NCI-H345 treated with DMSO at 0.1 percent for 48 hours (cell line): Measurements from ENCODE around the gene CMIP.
A peak's percentile ranks its signal among the peaks of the same experiment; 100 is the strongest.

Experiments used
- DNase-seq: peaks from one replicate; lab custom pipeline; 2025; ENCODE audit not compliant: unreplicated experiment; lab: John Stamatoyannopoulos, UW

Gene CMIP

DNA sequence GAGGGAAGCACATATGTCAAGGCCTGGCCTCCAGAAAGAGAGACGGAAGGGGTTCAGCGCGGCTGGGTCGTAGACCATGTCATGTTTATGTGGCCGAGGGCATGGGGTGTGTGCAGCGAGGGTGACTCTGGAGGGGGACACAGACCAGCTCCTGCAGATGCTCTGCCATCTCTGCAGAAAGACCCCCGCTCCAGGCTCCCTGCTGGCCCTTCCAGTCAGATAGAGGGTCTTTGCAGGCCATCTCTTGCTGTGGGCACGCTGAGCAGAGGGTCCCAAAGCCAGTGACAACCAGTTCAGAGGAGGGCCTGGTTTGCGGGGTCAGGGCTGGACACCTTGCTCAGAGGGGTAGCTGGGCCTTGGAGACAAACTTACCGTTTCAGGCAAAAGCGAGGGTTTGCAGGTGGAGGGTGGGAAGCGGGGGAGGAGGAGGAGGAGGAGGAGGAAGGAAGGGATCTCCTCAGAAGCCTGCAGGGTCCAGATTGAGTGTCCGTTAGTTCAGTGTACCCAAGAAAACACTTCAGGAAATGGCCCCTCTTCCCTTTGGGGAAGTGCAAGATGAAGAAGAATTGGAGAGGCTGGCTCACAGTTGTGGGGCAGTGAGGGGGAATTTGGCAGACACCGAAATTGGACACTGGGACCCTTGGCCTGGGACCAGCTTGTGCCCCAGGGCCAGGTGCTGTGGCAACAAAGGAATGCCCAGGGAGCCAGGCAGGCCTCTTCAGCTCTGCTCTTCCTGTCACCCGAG, 102.8 kb downstream of the CMIP start:
- DNase-seq: no peak

DNA sequence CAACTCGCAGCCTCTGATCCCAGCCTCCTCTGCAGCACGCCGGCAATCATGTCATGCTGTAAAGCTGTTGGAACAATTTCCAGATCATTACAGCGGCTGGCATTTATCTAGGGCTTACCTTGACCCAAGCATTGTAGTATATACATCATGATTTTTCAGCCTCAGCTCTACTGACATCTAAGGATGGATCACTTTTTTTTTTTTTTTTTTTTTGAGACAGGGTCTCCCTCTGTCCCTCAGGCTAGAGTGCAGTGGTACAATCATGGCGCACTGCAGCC, 103.3 kb downstream of the CMIP start:
- no peak for DNase-seq

DNA sequence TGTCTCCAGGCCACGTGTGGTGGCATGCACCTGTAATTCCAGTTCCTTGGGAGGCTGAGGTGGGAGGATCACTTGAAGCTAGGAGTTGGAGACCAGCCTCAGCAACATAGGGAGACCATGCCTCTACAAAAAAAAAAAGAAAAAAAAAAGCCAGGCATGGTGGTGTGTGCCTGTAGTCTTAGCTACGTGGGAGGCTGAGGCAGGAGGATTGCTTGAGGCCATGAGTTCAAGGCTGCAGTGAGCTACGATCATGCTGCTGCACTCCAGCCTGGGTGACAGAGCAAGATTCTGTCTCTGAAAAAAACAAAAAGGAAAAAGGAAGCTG, 103.9 kb downstream of the CMIP start:
- no peak for DNase-seq

DNA sequence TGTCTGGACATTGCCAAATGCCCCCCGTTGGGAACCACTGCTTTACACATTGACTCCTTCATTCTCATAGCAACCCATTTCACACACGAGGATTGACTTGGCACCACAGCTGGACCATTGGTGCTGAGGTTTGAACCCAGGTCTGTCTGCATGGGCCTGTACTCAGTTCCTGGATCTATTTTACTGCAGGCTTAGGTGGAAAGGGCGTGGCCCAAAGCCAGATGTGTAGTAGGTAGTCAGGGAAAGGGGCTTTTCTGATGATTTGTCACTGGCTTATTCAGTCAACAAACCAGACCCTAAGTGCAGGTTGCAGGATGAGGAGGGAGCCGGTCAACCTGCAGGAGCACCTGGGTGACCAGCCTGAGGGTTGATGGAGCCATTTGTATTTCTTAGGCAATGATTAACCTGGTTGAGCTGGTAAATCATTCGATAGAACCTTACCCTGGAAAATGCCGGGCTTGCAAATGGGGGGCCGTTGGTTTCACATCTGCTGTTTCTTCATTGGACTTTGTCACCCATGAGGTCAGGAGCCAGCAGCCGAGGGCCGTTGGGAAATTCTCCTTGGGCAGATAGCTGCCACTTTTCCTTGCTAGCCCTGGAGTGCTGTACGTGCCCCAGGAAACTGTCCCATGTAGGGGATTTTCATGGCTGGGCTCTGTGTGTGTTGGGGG, 104.4 kb downstream of the CMIP start:
- no peak for DNase-seq

DNA sequence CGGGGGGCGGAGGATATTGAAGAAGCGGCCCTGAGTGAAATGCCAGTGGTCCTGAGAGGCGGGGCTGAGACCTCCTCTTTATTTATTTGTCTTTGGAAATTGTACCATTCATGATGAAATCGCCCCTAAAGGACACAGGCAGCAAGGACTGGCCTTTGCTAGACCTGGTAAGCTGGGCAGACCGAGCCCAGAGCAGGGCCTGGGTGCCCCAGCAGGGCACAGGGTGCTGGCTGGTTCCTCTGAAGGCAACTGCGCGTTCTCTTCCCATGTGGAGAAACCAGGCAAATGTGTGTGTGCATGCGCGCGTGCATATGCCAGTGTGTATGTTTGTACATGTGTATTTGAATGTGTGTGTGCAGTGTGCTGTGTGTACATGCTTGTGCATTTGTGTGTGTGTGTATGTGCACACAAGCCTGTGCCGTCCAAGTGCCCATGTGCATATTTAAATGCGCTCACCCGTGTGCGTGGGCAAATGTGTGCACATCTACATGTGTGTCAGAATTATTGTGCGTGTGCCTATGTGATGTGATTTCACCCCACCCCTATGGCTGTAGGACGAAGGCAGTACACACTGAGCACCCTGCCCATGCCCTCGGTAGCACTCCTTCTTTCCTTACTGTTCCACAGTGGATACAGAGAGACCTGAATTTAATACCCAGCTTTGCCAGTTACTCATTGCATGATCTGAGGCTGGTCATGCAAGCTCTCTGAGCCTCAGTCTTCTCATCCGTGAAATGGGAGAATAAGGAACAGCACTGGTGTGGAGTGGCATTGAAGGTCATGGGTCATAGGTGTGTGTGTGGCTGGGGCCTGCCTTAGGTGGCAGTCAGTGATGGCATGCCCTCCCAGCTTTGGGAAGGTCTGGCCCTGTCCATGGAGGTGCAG, 105.2 kb downstream of the CMIP start:
- no peak for DNase-seq

DNA sequence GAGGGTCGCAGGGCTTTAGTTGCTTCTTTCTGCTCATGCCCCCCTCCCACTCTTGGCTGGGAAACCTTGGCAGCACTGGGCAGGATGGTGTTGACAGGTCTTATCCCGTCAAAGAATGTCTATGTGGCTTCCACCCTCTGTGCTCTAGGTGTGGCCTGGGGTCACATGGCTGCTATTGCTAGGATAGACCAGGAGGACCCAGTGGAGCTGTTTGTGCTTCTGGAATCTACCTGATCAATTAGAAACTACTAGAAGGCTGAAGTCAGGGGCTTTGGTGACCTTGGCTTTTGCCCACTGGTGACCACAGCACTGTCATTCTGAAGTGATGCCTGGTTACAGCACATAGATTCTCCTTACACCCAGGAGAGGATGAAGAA, 105.8 kb downstream of the CMIP start:
- no peak for DNase-seq

DNA sequence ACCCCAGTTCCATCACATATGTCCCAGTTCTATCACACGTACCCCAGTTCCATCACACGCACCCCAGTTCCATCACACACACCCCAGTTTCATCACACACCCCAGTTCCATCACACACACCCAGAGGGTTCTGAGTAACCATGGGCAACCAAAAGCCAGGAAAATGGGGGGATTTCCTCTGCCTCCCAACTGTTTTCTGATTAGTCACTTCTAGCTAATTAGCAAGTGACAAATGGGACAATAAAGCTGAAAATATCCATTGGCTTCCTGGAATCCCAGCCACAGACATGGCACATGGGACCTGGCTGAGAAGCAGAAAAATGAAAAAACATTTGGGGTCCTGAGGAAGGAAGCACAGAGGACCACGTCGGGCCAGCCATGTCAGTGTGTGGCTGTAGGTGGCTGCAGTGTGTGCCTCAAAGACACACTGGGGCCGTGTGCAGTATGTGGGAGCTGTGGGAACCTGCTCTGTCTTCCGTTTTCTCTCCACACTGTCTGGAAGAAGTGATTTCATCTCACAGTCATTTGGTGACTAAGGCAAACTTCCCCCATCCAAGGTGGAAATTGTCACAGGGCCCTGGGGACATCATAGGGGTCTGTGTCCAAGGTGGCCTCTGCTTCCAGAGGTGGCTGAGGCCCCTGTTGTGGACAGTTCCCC, 106.7 kb downstream of the CMIP start:
- DNase-seq: no peak

DNA sequence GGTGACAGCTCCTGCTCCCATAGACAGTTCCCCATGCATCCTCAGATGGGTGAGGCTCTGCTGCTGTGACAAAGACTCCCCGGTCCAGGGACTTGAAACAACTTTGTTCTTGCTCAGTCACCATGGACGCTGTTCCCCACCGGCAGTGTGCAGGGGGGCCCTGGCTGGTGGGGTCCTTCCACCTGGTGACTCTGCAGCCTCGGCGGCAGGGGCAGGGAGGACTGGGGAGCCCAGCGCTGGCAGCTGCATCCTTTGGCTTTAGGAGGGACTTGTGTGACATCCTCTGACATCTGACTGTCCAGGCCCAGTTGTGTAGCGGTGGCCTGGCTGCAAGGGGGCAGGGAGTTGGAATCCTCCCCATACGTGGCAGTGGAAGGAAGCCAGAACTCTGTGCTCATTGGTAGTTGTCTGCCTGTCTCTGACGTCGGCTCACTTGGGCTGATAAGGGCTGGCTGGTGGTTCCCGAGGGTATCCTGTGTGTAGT, 107.3 kb downstream of the CMIP start:
- DNase-seq: no peak

DNA sequence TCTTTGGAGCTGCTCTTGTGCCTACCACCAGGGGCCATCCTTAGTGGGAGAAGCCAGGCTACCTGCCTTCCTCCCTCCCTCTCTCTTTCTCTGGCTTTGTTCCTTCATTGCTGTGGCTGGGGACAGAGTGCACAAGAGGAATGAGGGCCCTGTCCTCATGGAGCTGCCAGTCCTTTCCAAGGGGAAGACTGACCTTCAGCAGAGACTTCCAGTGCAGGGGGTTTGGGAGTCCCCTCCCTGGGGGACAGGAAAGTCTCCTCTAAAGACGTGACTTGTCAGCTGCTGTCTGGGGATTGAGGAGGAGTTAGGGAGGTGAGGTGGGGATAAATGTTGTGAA, 108.1 kb downstream of the CMIP start:
- no peak for DNase-seq

DNA sequence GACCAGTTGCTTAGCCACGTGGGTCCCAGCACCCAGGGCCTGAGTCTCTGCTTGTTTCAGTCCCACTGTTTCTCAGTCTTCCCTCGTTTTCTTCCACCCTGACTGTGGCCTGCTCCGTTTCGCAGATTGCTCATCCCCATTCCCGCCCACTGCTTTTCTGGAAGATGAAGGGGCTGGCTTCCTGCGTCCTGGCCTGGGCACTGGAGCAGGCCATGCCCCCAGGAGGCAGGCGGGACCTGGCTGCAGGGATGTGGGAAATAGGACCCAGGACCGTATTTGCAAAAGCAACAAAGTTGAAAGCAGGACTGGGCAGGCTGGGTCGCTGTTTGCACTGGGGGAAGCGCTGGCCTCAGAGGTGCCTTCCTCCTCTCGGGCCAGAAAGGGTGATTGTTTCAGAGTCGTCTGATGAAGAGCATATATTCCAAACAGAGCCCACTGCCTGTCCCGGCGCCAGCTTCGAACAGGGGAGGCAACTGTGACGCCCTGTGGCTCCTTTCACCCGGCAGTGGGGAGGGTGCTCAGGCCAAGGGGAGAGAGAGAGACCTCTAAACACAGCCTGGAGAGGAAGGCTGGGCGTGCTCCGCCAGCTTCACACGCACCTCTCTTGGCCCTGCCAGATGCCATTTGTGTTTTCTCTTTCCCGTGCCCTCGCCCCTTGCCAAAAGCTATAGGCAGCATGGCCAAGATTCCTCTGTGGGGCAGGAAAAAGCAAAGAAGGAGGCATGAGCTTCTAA, 108.6 kb downstream of the CMIP start:
- no peak for DNase-seq

DNA sequence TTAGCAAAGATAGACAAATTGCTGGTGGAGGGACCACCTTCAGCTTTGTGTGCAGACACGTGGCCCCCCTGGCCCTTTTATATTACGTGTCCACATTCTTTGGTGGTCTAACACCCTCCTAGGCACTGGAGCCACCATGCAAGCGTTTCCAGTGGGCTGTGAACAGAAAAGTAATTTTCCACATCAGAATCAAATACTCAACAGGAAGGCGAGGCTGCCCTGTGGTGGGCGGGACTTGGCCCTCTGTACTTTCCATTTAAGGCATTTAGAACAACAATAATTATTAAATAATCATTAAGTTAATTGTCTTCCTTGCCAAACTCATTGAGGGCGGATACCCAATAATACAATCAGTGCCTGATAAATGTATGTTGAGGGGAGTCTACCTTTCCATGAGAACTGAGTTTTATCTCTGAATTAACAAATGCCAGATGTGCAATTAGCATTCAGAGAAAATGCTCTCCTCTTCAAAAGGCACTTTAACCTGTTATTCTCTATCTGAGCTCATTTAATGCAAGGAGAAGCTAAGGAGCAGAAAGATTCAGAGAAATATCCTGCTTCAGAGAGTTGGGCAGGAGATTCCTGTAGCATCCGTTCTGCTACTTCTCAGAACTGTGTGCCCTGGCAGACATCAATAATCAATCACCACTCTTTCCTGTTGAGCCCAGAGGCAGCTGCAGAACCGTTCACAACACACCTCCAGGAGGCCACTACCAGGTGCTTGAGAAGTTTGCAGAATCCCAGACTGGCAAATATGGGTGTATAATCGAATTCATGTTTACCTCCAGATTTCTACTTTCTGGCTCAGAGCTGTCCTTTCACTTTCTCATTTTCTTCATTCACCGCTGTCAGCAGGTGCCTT, 109.4 kb downstream of the CMIP start:
- DNase-seq: peak; percentile 7

DNA sequence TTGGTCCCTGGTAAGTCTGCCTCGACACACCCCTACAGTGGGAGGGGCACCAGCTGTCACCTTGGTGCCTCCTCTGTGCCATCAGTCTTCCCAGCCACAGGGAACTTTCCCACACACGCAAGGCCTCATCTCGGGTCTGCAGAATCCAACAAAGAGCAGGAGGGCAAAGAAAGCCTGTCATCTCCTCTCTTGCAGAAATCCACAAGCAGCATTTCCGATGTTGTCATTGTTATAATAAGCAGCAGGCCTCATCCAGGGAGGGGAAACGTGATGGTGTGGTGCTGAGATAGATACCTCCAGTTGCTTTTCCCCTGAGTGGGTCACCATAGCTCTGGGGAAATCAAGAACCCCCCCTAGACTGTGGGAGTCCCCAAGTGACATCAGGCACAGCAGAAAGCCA, 110.4 kb downstream of the CMIP start:
- no peak for DNase-seq

DNA sequence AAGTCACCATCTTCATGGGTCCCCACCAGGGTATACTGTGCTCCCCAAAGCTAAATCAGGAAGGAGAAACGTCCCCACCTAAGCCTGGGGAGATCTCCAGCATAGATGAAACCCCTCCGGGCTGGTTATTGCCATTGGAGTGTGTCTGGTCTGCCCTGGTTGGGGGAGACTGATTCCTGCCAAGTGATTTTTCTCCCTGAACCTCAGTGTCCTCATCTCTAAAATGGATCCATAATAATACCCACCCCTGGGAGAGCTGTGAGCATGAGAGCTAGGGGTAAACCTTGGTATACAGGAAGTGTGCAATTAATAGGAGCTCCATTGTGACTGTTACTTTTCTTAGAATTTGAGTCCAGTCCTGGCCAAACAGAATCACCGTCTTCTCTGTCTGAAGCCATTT, 111.1 kb downstream of the CMIP start:
- no peak for DNase-seq

DNA sequence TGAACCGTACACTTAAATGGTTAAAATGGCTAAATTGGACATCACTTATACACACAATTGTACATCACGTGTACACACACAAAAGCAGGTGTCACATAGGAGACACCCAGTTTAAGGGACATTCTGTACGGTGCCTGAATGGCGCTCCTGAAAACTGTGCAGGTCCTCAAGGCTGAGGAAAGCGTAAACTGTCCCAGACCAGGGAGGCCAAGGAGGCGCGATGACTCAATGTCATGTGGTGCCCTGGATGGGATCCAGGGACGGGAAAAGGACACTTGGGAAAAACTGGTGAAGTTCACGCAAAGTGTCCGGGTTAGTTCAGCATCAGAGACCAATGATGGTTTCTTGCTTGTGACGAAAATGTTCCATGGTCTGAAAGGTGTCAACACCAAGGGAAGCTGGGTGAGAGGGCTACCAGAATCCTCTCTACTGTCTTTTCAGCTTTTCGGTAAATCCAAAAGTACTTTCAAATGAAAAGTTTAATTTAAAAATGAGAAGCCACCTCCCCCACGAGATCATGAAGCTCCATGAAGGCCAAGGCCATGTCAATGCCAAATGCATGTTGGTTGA, 112.2 kb downstream of the CMIP start:
- DNase-seq: no peak

DNA sequence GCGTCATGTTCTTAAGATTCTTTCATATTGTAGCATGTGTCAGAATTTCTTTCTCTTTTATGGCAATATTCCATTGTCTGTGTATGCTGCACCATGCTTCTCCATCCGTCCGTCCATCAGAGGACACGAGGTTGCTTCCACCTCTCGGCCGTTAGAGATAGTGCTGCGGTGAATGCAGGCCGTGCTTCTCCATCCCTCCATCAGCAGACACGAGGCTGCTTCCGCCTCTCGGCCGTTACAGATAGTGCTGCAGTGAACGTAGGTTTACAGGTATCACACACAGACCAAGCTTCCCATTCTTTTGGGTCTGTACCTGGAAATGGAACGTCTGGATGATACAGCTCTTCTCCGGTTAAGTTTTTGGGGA, 113.5 kb downstream of the CMIP start:
- DNase-seq: no peak

DNA sequence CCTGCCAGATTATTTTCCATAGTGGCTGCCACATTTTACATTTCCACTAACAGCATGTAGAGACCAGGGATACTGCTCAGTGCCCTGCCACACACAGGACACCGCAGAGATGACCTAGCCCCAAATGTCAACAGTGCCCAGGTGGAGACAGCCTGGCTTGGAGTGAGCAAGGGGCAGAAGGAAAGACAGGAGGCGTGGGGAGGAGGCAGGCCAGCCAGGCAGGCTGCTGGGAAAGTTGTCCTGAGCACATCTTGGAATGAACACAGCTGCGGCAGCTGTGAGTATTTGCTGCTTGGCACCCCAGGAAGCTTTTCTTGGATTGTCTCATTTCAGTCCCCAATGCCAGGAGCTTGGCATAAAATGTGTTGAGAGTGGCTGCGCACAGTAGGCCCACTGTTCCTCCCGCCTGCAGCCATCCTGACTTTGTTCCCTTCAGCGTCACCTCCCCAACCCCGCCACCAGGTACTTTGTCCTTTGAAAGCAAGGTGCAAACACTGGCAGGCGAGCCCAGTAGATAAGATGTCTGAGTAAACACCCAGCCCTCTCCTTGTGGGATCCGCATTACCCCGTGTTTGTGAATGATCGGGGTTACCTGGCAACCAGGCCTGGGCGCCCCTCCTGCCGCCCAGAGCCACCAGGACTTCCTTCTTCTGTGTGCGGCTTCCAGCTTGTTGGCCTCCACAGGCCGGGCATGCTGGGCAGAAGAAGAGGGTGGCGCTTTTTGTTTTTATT, 114.0 kb downstream of the CMIP start:
- no peak for DNase-seq

DNA sequence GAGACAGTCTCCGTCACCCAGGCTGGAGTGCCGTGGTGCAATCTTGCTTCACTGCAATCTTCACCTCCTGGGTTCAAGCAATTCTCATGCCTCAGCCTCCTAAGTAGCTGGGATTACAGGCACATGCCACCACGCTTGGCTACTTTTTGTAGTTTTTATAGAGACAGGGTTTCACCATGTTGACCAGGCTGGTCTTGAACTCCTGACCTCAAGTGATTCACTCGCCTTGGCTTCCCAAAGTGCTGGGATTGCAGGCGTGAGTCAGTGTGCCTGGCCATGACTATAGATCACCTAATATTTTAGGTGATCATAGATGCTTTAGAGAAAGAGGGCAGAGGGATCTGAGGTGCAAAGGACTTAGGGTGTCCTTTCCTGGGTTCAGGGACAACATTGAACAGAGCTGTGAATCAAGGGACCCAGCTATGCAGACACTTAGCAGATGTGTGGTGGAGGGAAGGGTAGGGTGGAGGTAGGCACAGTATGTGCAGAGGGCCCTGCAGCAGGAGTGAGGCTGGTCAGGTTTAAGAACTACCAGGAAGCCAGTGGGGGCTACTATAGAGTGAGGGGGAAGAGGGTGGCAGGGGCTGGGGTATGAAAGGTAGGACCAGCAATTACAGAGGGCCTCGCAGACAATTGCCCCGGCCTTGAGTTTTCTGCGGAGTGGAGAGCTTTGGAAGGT, 116.5 kb downstream of the CMIP start:
- no peak for DNase-seq

DNA sequence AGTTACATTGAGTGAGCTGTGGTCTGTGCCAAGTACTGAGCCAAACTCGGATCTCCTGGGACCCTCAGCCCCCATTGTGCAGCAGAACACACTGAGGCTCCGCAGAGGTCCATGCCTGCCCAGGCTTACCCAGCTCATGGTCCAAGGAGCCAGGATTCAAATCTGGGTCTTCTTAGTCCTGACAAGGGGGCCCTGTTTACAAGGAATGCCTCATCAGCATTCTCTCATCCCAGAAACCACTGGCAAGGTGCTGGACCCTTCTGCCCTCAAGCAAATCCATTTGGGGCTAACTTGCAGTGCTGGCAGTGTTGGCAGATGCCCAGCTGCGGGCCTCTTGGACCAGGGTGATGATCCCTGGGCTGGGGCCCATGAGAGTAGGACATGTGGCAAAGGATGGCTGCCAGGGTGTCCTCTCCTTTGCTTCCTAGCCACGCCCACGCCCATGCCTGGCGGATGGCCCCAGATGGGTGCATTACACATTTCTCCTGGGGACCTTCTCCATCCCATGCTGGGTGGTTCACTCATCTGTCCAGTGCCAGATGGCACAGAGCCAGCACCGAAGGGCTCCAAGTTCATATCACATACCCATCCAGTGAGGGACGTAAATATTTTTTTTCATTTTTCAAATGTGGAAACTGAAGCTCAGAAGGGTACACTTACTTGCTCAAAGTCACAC, 117.7 kb downstream of the CMIP start:
- no peak for DNase-seq
